ENCODE data around the gene EDEM2. TPM values are rescaled to one million over a fixed set of nuclear protein-coding genes. Genes with fewer than 3 reads are reported as not detected.
A peak's percentile ranks its signal among the peaks of the same experiment; 100 is the strongest.

EDEM2 gene
- polyA plus RNA-seq, 1 experiment: 28.3 TPM

GRCh38 chr20:35146299-35146919 is 727 bp downstream of the EDEM2 start:
- Histone ChIP-seq H3K4me3 (ENCODE audit: low read depth, low read length) (peak overlapping the region; percentile 98), H3K27me3 (ENCODE audit: control insufficient read depth, insufficient read depth, low read length) (no peaks in the 10 kb centered on the region), H3K9me3 (ENCODE audit: control insufficient read depth, insufficient read depth, low read length) (no peaks in the 10 kb centered on the region), H3K27ac (ENCODE audit: low read depth, low read length) (peak overlapping the region; percentile 39)
- no peak for DNase-seq (ENCODE audit: low read depth, low spot score)
- CTCF ChIA-PET: interaction anchor here (0.6 to 2.7 kb wide), 11 partner anchors 18 to 301 kb away, joined by 3 to 21 read pairs (median 4); partner anchors contain the start of genes GDF5 and MMP24OS
- POLR2A ChIA-PET: interaction anchor here (0.5 to 1.4 kb wide), 7 partner anchors 15 to 308 kb away, joined by 3 to 6 read pairs (median 4); partner anchors contain the start of gene TRPC4AP
- no peak; the same call in 1 of the 2 replicates for TF ChIP-seq CTCF (IDR thresholded peaks at IDR 0.05; ENCODE audit: low read depth, low read length)

GRCh38 chr20:35145141-35145564 is 2.0 kb downstream of the EDEM2 start:
- Histone ChIP-seq H3K9me3 (ENCODE audit: control insufficient read depth, insufficient read depth, low read length) (no peaks in the 10 kb centered on the region), H3K27me3 (ENCODE audit: control insufficient read depth, insufficient read depth, low read length) (no peaks in the 10 kb centered on the region), H3K4me3 (ENCODE audit: low read depth, low read length) (no peak overlapping the region), H3K27ac (ENCODE audit: low read depth, low read length) (no peak overlapping the region)
- POLR2A ChIA-PET: interaction anchor here (0.5 to 0.6 kb wide), 2 partner anchors 16 to 118 kb away, joined by 3 read pairs; no protein-coding TSS in a partner anchor
- CTCF ChIA-PET: interaction anchor here (0.5 to 4.7 kb wide), 44 partner anchors 11 to 428 kb away, joined by 3 to 95 read pairs (median 4); partner anchors contain the start of genes EIF6, GDF5 and MMP24OS
- peak; percentile 41 for DNase-seq (ENCODE audit: low read depth, low spot score)
- TF ChIP-seq CTCF (IDR thresholded peaks at IDR 0.05; ENCODE audit: low read depth, low read length): peak; percentile 86

GRCh38 chr20:35144694-35145093 is 2.4 kb downstream of the EDEM2 start:
- H3K27ac ChIP-seq (ENCODE audit: low read depth, low read length): no peak overlapping the region
- no peaks in the 10 kb centered on the region for H3K9me3 ChIP-seq (ENCODE audit: control insufficient read depth, insufficient read depth, low read length)
- H3K27me3 ChIP-seq (ENCODE audit: control insufficient read depth, insufficient read depth, low read length): no peaks in the 10 kb centered on the region
- H3K4me3 ChIP-seq (ENCODE audit: low read depth, low read length): no peak overlapping the region
- ChIA-PET POLR2A (interaction anchor here (0.5 kb wide), 1 partner anchor 119 kb away, joined by 3 read pairs; no protein-coding TSS in a partner anchor), CTCF (interaction anchor here (0.5 to 4.7 kb wide), 43 partner anchors 11 to 428 kb away, joined by 3 to 95 read pairs (median 4); partner anchors contain the start of genes EIF6, GDF5 and MMP24OS)
- no peak for DNase-seq (ENCODE audit: low read depth, low spot score)
- TF ChIP-seq CTCF (IDR thresholded peaks at IDR 0.05; ENCODE audit: low read depth, low read length): no peak

DNA sequence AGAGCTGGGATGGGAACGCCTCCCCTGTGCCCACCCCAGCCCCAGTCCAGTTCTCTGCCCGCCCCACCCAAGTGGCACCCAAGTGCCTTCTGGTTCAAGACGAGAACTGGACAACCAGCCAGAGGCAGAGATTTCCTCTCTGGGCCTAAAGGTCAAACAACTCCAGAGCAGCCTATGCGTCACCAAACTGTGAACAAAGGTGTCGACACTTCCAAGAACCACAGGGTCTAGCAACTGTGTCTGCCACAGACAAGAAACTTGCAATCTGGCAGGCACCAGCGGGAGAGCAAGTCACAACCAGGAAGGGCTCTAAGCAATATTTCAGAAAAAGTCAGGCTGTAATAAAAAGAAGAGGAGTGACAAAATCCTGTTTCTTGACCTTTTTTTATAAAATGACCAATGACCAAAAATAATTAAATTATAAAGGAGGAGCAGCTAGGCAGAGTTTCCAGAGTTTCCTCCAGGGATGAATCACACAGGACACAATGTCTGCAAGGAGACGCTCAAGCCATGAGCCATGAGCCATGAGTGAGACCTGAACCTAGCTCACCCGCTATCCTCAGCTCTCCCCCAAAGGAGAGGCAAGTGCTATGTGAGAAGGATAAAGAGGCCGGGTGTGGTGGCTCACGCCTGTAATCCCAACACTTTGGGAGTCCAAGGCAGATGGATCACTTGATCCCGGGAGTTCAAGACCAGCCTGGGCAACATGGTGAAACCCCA is 11.1 kb downstream of the EDEM2 start:
- ChIA-PET POLR2A (no interaction called here), CTCF (interaction anchor here (0.6 to 0.7 kb wide), 2 partner anchors 39 to 41 kb away, joined by 3 to 12 read pairs; no protein-coding TSS in a partner anchor)
- DNase-seq (ENCODE audit: low read depth, low spot score): no peak
- Histone ChIP-seq H3K27me3 (ENCODE audit: control insufficient read depth, insufficient read depth, low read length) (no peaks in the 10 kb centered on the region), H3K4me3 (ENCODE audit: low read depth, low read length) (no peak overlapping the region), H3K9me3 (ENCODE audit: control insufficient read depth, insufficient read depth, low read length) (no peaks in the 10 kb centered on the region), H3K27ac (ENCODE audit: low read depth, low read length) (no peak overlapping the region)
- no peak for TF ChIP-seq CTCF (IDR thresholded peaks at IDR 0.05; ENCODE audit: low read depth, low read length)

Measured in AG04450 (cell line).